HL-60 (cell line): ENCODE data around the gene C5AR2.

Experiments used
- CTCF ChIP-seq: IDR thresholded peaks from one replicate; pipeline ENCODE4 v1.5.1; 2011; ENCODE audit warnings: low read length, control low read depth, inconsistent platforms; ENCODE audit not compliant: insufficient read depth
- GABPA ChIP-seq: IDR thresholded peaks from 2 replicates; pipeline ENCODE4 v1.6.1; 2012; ENCODE audit warnings: low read depth
- POLR2AphosphoS5 ChIP-seq: IDR thresholded peaks from 2 replicates; pipeline ENCODE4 v1.6.1; 2012; ENCODE audit warnings: low read depth
- REST ChIP-seq: IDR thresholded peaks from 2 replicates; pipeline ENCODE4 v1.6.1; 2012; ENCODE audit warnings: low read depth; ENCODE audit not compliant: insufficient replicate concordance

- TF ChIP-seq GABPA, result no peak
- TF ChIP-seq CTCF, result no peak
- no peak for TF ChIP-seq REST
- no peak for TF ChIP-seq POLR2AphosphoS5
Measured at GRCh38 chr19:47323872-47324271, 8.1 kb upstream of the C5AR2 start.
